HepG2 (cell line): Measurements from ENCODE around the gene GLT1D1. TPM values are rescaled to one million over a fixed set of nuclear protein-coding genes. Genes with fewer than 3 reads are reported as not detected.
A peak's percentile ranks its signal among the peaks of the same experiment; 100 is the strongest.

Source experiments
- ARHGAP35 ChIP-seq: sonication (generic); formaldehyde crosslinking; IDR thresholded peaks from 2 replicates; pipeline ENCODE4 v1.9.0; 2022; ENCODE audit warnings: mild to moderate bottlenecking, inconsistent platforms, moderate library complexity, missing genetic modification reagents, borderline replicate concordance
- BRF2 ChIP-seq: sonication (generic); formaldehyde crosslinking; IDR thresholded peaks from 2 replicates; pipeline ENCODE4 v1.8.1; 2022; ENCODE audit warnings: mild to moderate bottlenecking, missing genetic modification reagents
- MBNL3 ChIP-seq: fragments of 250-450 bp; sonication (Bioruptor Pico); conservative IDR thresholded peaks from 2 replicates; pipeline ENCODE4 v1.8.0; 2022; ENCODE audit warnings: mild to moderate bottlenecking, inconsistent platforms
- MXD1 ChIP-seq: sonication (generic); formaldehyde crosslinking; IDR thresholded peaks from 2 replicates; pipeline ENCODE4 v1.4.0; 2020; ENCODE audit warnings: mild to moderate bottlenecking, missing genetic modification reagents
- PPARG ChIP-seq: conservative IDR thresholded peaks from 2 replicates; pipeline ENCODE4 v1.6.1; 2016; ENCODE audit warnings: missing biosample characterization, missing genetic modification reagents
- RARA ChIP-seq: IDR thresholded peaks from 2 replicates; pipeline ENCODE4 v1.6.1; 2016; ENCODE audit warnings: missing genetic modification reagents, missing compliant biosample characterization
- RNF2 ChIP-seq: fragments of 450-650 bp; conservative IDR thresholded peaks from 2 replicates; pipeline ENCODE4 v1.6.1; 2016; ENCODE audit warnings: low read depth
- THAP8 ChIP-seq: sonication (generic); formaldehyde crosslinking; IDR thresholded peaks from 2 replicates; pipeline ENCODE4 v1.5.1; 2020; ENCODE audit warnings: missing genetic modification reagents, mild to moderate bottlenecking, borderline replicate concordance
- TOE1 ChIP-seq: sonication (generic); formaldehyde crosslinking; IDR thresholded peaks from 2 replicates; pipeline ENCODE4 v1.4.0; 2020; ENCODE audit warnings: mild to moderate bottlenecking, missing genetic modification reagents
- ZBTB4 ChIP-seq: sonication (generic); formaldehyde crosslinking; IDR thresholded peaks from 2 replicates; pipeline ENCODE4 v1.4.0; 2020; ENCODE audit warnings: missing genetic modification reagents, mild to moderate bottlenecking, borderline replicate concordance
- ZFP1 ChIP-seq: IDR thresholded peaks from 2 replicates; pipeline ENCODE4 v1.6.1; 2016
- ZFP37 ChIP-seq: sonication (generic); formaldehyde crosslinking; IDR thresholded peaks from 2 replicates; pipeline ENCODE4 v1.4.0; 2020; ENCODE audit warnings: missing genetic modification reagents, borderline replicate concordance
- ZNF18 ChIP-seq: sonication (generic); formaldehyde crosslinking; IDR thresholded peaks from 2 replicates; pipeline ENCODE4 v1.8.0; 2022; ENCODE audit warnings: mild to moderate bottlenecking, missing genetic modification reagents; ENCODE audit not compliant: insufficient replicate concordance
- ZNF362 ChIP-seq: sonication (generic); formaldehyde crosslinking; IDR thresholded peaks from 2 replicates; pipeline ENCODE4 v1.4.0; 2020; ENCODE audit warnings: missing genetic modification reagents, mild to moderate bottlenecking, borderline replicate concordance
- ZNF432 ChIP-seq: sonication (generic); formaldehyde crosslinking; IDR thresholded peaks from 2 replicates; pipeline ENCODE4 v1.5.0; 2020; ENCODE audit warnings: missing genetic modification reagents, mild to moderate bottlenecking, borderline replicate concordance
- ZNF563 ChIP-seq: sonication (generic); formaldehyde crosslinking; IDR thresholded peaks from 2 replicates; pipeline ENCODE4 v1.8.0; 2022; ENCODE audit warnings: mild to moderate bottlenecking, moderate library complexity, missing genetic modification reagents
- polyA plus RNA-seq, 8 experiments: library from polyadenylated mRNA; depleted of rRNA in 3 of 8; stranded (reverse) in 7 of 8; unstranded in 1 of 8; fragments of >200 nt; fragmentation: Illumina TruSeq in 4 of 8; extraction: Trizol in 4 of 8; gene quantifications; 2 replicates each; pipeline versions ENCODE4 v1.2.1 to v1.2.3, GENCODE V29; 2011 to 2016; ENCODE audit warnings: low read depth in 4 of 8, missing spikeins in 1 of 8, mixed read lengths in 1 of 8; ENCODE audit not compliant: insufficient read depth in 1 of 8
- total RNA-seq, 5 experiments: library from RNA; depleted of rRNA; stranded (reverse); fragments of >200 nt; fragmentation: Illumina TruSeq; extraction: Trizol; gene quantifications; 2 replicates each; pipeline ENCODE4 v1.2.3, GENCODE V29; 2016; ENCODE audit warnings: low read depth in 1 of 5

Gene GLT1D1
- total and polyA plus RNA-seq, 2 of the 13 experiments (the other 11 are each of a cell fraction or from before 2014, with no cell fraction given), result 0.09 to 0.17 TPM

- 0 out of 2 replicates have a peak, but pooled peaks have one; percentile 25 for TF ChIP-seq ZBTB4 (CRISPR knock-in tag)
- peak; percentile 49; the same call in 1 of the 2 replicates for TF ChIP-seq ZFP1 (CRISPR knock-in tag)
- 0 out of 2 replicates have a peak, but pooled peaks have one; percentile 36 for TF ChIP-seq BRF2 (CRISPR knock-in tag)
- no peak for TF ChIP-seq ZFP37 (CRISPR knock-in tag)
- no peak; the same call in 1 of the 2 replicates for TF ChIP-seq ZNF563
- peak; percentile 23; the same call in 1 of the 2 replicates for TF ChIP-seq RNF2
- TF ChIP-seq ZNF362 (CRISPR knock-in tag), result no peak
- no peak for TF ChIP-seq ZNF432
- TF ChIP-seq MBNL3, result no peak
- peak; percentile 47 for TF ChIP-seq ZNF18
- peak; percentile 66 for TF ChIP-seq MXD1 (CRISPR knock-in tag)
- TF ChIP-seq THAP8, result no peak
- peak; percentile 49; the same call in 1 of the 2 replicates for TF ChIP-seq PPARG (CRISPR knock-in tag)
- TF ChIP-seq TOE1 (CRISPR knock-in tag), result 0 out of 2 replicates have a peak, but pooled peaks have one; percentile 51
- no peak for TF ChIP-seq ARHGAP35 (CRISPR knock-in tag)
- 0 out of 2 replicates have a peak, but pooled peaks have one; percentile 14 for TF ChIP-seq RARA (CRISPR knock-in tag)
These were observed 29.1 kb upstream of the GLT1D1 start, which contains the start of gene SLC15A4 (continued) for GRCh38 chr12:128823916-128824839.
